ENCODE data around the gene OBP2B.

- TF ChIP-seq CTCF (IDR thresholded peaks at IDR 0.05; ENCODE audit: insufficient read depth, low read length) = no peak
- no peak for TF ChIP-seq REST (IDR thresholded peaks at IDR 0.05; ENCODE audit: insufficient replicate concordance, low read depth)
- TF ChIP-seq POLR2AphosphoS5 (IDR thresholded peaks at IDR 0.05; ENCODE audit: low read depth) = no peak
- TF ChIP-seq GABPA (IDR thresholded peaks at IDR 0.05; ENCODE audit: low read depth) = no peak
These were observed 15.7 kb upstream of the OBP2B start for GRCh38 chr9:133224762-133225161.

Measured in HL-60 (cell line).